ENCODE data around the gene ERBB4.

DNA sequence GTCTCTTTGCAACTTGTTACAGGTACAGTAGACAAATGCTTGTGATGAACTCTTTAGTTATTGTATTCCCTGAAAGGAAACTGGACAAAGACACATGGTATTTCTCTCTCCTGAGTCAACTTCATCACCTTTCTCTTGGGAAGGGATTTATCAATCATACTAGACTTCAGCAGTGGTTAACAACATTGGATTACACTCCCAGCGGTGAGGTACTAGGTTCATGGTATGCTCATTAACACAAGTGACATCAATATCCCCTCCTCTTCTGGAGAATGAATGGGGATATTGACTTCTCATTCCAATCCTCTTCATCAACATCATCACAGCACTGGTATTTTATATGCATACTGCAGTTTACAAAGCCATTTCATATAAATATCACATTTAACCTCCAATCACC is 574.6 kb downstream of the ERBB4 start:
- TF ChIP-seq, protein P1, sequence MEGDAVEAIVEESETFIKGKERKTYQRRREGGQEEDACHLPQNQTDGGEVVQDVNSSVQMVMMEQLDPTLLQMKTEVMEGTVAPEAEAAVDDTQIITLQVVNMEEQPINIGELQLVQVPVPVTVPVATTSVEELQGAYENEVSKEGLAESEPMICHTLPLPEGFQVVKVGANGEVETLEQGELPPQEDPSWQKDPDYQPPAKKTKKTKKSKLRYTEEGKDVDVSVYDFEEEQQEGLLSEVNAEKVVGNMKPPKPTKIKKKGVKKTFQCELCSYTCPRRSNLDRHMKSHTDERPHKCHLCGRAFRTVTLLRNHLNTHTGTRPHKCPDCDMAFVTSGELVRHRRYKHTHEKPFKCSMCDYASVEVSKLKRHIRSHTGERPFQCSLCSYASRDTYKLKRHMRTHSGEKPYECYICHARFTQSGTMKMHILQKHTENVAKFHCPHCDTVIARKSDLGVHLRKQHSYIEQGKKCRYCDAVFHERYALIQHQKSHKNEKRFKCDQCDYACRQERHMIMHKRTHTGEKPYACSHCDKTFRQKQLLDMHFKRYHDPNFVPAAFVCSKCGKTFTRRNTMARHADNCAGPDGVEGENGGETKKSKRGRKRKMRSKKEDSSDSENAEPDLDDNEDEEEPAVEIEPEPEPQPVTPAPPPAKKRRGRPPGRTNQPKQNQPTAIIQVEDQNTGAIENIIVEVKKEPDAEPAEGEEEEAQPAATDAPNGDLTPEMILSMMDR (IDR thresholded peaks at IDR 0.05): no peak
- TF ChIP-seq POLR2A (IDR thresholded peaks at IDR 0.05): no peak

Data from prostate gland (tissue), 2 donors.